Activated CD4-positive, CD25-positive, alpha-beta regulatory T cell treated with anti-CD3 and anti-CD28 coated beads, Interleukin-2, amount 50 U/mL, for 16 hours (primary cell): ENCODE results near the gene LRTM1.

ENCODE experiments used
- DNase-seq: peaks from one replicate; pipeline ENCODE4 v3.0.0-alpha.2; 2020; ENCODE audit warnings: low read depth, low spot score

Gene LRTM1

DNA sequence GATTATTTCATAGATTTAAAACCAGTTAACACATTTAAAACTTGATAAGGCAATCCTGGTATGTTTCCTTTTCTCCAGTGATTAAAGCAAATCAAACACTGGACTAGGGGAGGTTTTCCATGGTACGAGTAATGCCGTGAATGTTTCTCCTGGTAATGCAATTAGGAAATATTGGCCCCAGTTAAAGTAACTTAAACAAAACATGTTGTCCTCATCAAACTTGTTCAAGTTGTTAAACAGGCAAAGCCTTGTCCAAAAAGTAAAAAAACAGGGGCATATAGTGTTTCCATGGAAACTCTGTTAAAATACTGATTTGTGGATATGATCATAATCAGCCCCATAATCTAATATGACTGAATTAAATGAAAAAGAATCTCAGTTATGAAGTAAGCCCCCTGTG lies 13.1 kb upstream of the LRTM1 start:
- no peak for DNase-seq

DNA sequence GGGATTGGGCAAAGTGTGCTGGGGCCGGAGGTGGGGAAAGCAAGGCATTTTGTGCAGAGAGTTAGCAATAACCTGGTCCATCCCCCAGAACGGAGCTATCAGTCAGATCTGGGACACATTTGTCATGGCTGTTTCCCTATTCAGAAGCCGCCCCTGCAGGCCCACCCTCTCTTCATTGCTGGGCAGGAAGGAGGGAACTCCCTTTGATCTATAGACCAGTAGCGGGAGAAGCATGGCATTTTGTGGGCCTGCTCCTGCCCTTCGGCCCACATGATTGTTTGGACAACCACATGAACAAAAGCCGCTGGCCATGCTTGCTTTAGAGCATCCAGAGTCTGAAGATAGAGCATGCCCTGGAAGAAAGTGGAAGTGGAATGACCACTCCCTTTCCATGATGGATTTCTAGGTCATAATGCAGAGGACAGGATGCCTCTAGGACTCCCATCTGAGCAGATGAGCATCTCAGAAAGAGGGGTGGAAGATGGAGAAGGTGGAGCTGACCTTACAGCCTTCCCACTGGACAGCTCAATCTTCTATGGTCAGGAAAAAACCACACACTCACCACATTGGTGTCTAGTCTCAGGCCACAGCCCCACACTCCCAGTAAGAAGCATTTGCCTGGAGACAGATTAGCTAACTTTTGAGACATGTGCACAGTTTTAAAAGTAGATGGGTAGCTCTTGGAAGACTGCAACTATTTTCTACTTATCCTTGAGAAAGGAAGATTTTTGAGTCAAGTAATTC lies 11.9 kb upstream of the LRTM1 start:
- no peak for DNase-seq

DNA sequence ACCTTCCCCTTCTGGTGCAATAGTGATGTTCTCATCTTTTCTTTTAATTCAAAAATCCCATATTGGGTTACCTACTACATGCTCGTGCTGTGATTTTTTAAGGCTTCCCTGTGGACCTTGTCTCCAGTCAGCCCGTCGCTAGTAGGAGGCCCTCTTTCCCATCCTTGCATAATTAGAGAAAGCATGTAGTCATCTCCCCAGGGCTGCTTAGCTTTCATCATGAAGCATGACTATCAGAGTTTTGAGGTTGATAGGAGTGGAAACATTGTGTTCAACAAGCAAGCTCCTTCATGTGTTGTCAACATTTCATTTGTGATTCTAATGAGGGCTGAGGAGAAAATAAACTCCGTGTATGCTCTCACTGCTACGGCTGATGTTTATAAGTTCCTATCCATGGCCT lies 8.7 kb upstream of the LRTM1 start:
- no peak for DNase-seq

- DNase-seq, result no peak
Observed at GRCh38 chr3:54935869-54936268, 8.0 kb upstream of the LRTM1 start.

DNA sequence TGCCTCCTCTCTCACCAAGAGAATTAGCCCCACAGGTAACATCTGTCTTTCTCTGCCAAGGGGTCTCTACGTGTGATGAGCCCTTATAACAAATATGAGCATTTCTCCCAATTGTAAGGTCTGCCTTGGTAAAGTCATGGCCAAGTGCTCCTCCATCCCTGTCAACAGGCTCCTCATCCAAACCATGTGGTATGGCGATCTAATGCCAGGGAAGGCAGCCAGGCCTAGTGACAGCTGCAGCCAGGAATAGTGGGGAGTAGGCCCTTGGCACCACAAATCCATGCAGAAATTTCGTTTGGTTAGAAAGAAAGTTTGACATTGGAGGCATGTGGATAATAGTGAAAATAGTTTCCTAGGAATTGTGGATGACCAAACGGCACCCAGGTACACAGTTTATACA lies 4.7 kb upstream of the LRTM1 start:
- DNase-seq, result no peak

GRCh38 chr3:54931182-54931581 lies 3.3 kb upstream of the LRTM1 start:
- DNase-seq, result no peak

- DNase-seq, result no peak
Observed at GRCh38 chr3:54918516-54918915, 9.3 kb downstream of the LRTM1 start.

DNA sequence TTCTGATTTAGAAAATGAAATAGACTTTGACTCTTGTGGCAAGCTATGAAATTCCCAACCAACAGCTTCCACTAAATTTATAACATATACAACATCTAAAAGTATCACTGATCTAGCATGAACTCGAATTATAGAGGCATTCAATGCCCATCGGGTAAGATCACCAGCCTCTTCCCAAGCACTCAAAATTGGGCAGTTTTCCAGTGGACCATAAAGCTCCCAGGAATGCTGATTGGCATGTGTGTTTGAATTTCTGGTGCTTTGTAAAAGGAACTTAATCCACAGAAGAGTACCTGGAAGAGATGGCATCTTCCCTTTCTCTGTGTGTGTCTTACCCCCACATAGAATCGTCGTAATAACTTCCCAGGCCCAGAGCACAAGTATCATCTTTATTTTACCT lies 10.0 kb downstream of the LRTM1 start:
- DNase-seq, result no peak

GRCh38 chr3:54917174-54917573 lies 10.7 kb downstream of the LRTM1 start:
- no peak for DNase-seq

DNA sequence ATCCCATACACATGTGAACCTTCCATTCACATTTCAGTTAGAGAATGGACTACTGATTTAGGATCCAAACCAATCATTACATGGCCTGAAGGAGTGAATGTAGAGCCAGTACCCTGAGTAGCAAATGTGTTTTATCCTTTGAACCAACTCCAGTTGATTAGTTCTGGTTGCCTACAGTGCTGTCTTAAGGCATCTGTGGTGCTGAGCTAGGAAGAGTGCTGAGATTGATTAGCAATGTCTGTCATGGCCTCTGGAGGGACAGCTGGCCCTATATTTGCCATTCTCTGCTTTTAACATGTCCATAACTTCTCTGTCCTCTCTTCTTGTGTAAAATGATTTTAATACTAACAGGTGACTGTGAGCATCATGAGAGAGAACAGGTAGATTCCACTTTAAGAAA lies 11.1 kb downstream of the LRTM1 start:
- DNase-seq, result no peak

DNA sequence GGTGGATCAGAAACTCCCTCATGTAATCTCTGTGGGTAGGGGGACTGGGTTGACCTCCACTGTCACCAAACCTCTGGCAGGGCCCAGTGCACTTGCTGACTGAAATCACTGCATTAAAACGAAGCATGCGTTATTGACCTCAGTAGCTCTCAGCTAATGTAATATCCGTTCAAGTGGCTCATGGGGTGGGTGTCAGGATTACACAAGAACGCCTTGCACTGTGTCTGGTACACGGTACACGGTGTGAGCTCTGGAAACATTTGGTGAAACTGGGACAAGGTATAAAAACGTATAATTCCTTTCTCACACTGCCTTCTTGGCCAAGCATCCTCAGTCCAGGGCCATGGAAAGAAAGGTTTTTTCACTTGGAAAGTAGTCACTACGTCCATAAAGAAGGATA lies 11.9 kb downstream of the LRTM1 start:
- no peak for DNase-seq

- no peak for DNase-seq
Observed at GRCh38 chr3:54915181-54915580, 12.7 kb downstream of the LRTM1 start.

DNA sequence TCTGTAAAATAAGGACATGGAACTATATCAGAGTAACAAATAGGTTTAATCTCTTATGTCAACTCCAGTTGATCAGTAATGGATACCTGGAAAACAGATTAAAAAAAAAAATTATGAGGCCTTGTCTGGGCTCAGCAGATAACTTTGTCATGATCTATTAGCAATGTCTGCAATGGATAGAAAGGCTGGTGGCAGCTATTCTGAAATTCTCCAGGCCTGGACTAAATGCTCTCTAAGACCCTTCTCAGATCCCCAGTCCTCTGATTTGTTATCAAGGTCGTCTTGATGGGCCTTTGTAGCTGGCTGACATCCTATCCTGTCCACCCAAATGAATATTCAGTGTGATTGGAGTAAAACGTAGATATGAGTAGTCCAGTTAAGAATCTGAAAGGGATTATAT lies 13.7 kb downstream of the LRTM1 start:
- no peak for DNase-seq

GRCh38 chr3:54909191-54909590 lies 18.7 kb downstream of the LRTM1 start:
- DNase-seq, result no peak

GRCh38 chr3:54906763-54907162 lies 21.1 kb downstream of the LRTM1 start:
- DNase-seq, result no peak

DNA sequence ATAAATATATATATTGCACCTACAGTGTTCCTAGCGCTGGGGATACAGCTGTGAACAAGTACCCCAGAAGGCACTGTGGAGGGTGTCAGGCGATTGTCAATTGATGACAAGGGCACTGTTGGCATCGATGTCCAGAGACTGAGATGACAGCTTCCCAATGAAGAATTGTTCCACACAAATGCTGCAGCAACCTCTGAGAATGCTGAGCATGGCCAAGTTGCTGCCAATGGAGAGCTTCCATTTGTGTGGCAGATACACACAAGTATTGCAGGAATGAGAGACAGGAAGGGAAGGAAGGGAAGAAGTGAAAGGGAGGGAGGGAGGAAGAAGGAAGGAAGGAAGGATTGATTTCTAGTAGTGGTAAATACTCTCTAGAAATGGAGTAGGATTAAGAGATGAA lies 21.9 kb downstream of the LRTM1 start:
- no peak for DNase-seq

- DNase-seq, result no peak
Observed at GRCh38 chr3:54905261-54905888, 22.5 kb downstream of the LRTM1 start.

- no peak for DNase-seq
Observed at GRCh38 chr3:54901906-54902685, 25.8 kb downstream of the LRTM1 start.

DNA sequence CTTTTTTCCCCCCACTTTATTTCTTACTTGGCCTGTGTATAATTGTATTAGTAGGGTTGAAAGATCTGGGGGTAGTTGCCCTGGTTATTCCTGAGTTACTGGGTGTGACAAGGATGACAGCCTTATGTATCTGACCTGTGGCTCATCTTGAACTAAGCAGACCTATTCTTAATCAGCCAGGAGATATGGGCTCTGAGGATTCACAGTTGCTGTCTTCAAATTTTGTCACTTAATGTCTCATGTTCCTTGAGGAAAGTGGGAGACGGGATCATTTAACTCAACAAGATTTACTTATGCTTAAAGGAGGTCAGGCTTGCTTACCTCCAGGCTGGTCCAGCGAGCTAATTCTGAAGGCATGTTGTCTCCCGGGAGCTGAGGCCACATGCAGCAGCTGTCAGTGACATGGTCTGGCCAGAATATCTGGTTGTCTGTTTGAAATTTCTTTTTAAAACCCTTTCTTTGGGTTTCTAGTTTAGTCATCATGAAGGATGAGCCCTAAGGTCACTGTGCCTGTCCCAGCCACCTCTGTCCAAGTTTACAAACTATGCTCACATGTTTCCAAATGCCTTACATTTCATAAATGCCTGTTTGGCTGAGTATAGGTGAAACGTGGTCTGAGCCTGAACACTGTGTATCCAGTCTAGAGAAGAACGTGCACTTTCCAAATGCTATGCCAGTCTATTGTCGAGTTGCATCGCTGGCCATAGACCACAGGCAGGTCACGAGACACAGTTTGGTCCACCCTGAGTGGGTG lies 26.8 kb downstream of the LRTM1 start:
- DNase-seq, result no peak

DNA sequence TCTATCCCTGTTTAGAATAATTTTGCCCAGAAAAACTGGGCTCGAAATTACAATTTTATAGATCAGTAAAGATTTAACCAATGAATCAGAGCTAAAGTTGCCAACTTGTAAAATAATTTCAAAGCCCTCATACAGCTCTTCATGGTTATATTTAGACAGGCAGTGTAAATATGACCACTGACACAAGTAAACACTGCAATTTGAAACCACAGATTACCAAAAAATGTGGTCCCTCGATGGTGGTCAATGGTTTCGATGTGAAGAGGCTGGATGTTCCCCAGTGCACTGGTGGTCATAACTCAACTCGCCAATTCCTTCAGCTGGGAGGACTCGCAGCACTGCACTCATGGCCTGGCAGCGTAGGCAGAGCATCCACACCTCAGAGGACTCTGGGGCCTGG lies 28.6 kb downstream of the LRTM1 start:
- DNase-seq, result no peak

GRCh38 chr3:54897028-54897711 lies 30.7 kb downstream of the LRTM1 start:
- DNase-seq, result no peak

DNA sequence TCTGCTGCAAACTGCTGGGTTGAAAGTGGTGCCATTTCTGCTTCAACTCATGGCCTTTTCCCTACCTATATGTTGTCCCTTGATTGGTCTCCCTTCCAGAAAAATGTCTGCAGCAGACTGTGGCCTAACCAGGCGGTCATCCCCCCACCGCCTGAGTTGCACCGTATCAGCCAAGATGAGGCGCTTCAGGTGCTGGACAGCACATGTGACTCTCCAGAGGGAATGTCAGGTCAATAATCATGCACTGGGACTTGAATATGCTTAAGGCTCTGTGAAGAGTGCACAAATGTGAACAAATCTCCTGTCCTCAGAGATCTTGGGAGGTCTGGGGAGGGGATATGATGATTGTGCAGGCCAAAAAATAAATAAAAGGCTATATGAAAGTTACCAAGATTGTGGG lies 32.2 kb downstream of the LRTM1 start:
- no peak for DNase-seq
